IMR-90 (cell line): ENCODE data around the gene FGD3.

Experiments used
- BHLHE40 ChIP-seq: fragments of 150-350 bp; IDR thresholded peaks from 2 replicates; pipeline ENCODE4 v1.6.1; 2016; ENCODE audit warnings: mild to moderate bottlenecking, low read depth, low read length
- CEBPB ChIP-seq: IDR thresholded peaks from 2 replicates; pipeline ENCODE4 v1.6.1; 2012; ENCODE audit warnings: low read depth, low read length, improper control_type of control experiment
- CHD1 ChIP-seq: IDR thresholded peaks from 2 replicates; pipeline ENCODE4 v1.6.1; 2012; ENCODE audit warnings: low read depth, low read length, improper control_type of control experiment
- MAZ ChIP-seq: IDR thresholded peaks from 2 replicates; pipeline ENCODE4 v1.6.1; 2012; ENCODE audit warnings: low read depth, mild to moderate bottlenecking, low read length, improper control_type of control experiment, moderate library complexity, borderline replicate concordance
- MXI1 ChIP-seq: IDR thresholded peaks from 2 replicates; pipeline ENCODE4 v1.6.1; 2012; ENCODE audit warnings: low read depth, mild to moderate bottlenecking, low read length, moderate library complexity, borderline replicate concordance
- NFE2L2 ChIP-seq: fragments of 150-350 bp; IDR thresholded peaks from 2 replicates; pipeline ENCODE4 v1.6.1; 2016; ENCODE audit warnings: low read depth, mild to moderate bottlenecking, low read length
- POLR2A ChIP-seq: IDR thresholded peaks from 2 replicates; pipeline ENCODE4 v1.6.1; 2012; ENCODE audit warnings: mild to moderate bottlenecking, low read depth, low read length
- RCOR1 ChIP-seq: IDR thresholded peaks from 2 replicates; pipeline ENCODE4 v1.6.1; 2012; ENCODE audit warnings: mild to moderate bottlenecking, low read length, improper control_type of control experiment; ENCODE audit not compliant: insufficient replicate concordance
- RFX5 ChIP-seq: IDR thresholded peaks from 2 replicates; pipeline ENCODE4 v1.8.0; 2012; ENCODE audit warnings: low read depth, mild to moderate bottlenecking, low read length, moderate library complexity
- SMC3 ChIP-seq: fragments of 150-350 bp; IDR thresholded peaks from 2 replicates; pipeline ENCODE4 v1.6.1; 2016; ENCODE audit warnings: low read depth, mild to moderate bottlenecking, antibody characterized with exemption, low read length, moderate library complexity
- USF2 ChIP-seq: fragments of 150-350 bp; IDR thresholded peaks from 2 replicates; pipeline ENCODE4 v1.6.1; 2017; ENCODE audit warnings: mild to moderate bottlenecking, antibody characterized with exemption, low read length, low read depth
- TF ChIP-seq, protein P1 (sequence below): conservative IDR thresholded peaks from 2 replicates; pipeline ENCODE4 v1.5.1; 2012; ENCODE audit warnings: mild to moderate bottlenecking, low read depth, low read length, improper control_type of control experiment
- TF ChIP-seq, protein P2 (sequence below): fragments of 150-350 bp; IDR thresholded peaks from 2 replicates; pipeline ENCODE4 v1.6.1; 2016; ENCODE audit warnings: low read depth, mild to moderate bottlenecking, low read length, moderate library complexity, borderline replicate concordance

- no peak for TF ChIP-seq CEBPB
- no peak for TF ChIP-seq POLR2A
- TF ChIP-seq, protein P1, sequence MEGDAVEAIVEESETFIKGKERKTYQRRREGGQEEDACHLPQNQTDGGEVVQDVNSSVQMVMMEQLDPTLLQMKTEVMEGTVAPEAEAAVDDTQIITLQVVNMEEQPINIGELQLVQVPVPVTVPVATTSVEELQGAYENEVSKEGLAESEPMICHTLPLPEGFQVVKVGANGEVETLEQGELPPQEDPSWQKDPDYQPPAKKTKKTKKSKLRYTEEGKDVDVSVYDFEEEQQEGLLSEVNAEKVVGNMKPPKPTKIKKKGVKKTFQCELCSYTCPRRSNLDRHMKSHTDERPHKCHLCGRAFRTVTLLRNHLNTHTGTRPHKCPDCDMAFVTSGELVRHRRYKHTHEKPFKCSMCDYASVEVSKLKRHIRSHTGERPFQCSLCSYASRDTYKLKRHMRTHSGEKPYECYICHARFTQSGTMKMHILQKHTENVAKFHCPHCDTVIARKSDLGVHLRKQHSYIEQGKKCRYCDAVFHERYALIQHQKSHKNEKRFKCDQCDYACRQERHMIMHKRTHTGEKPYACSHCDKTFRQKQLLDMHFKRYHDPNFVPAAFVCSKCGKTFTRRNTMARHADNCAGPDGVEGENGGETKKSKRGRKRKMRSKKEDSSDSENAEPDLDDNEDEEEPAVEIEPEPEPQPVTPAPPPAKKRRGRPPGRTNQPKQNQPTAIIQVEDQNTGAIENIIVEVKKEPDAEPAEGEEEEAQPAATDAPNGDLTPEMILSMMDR = no peak
- no peak for TF ChIP-seq RCOR1
- TF ChIP-seq RFX5 = no peak
- no peak for TF ChIP-seq BHLHE40
- no peak for TF ChIP-seq CHD1
- no peak for TF ChIP-seq USF2
- TF ChIP-seq, protein P2, sequence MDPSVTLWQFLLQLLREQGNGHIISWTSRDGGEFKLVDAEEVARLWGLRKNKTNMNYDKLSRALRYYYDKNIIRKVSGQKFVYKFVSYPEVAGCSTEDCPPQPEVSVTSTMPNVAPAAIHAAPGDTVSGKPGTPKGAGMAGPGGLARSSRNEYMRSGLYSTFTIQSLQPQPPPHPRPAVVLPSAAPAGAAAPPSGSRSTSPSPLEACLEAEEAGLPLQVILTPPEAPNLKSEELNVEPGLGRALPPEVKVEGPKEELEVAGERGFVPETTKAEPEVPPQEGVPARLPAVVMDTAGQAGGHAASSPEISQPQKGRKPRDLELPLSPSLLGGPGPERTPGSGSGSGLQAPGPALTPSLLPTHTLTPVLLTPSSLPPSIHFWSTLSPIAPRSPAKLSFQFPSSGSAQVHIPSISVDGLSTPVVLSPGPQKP = no peak
- TF ChIP-seq NFE2L2 = no peak
- no peak for TF ChIP-seq SMC3
- TF ChIP-seq MXI1 = no peak
- no peak for TF ChIP-seq MAZ
Measured at GRCh38 chr9:92962846-92963245, 15.5 kb downstream of the FGD3 start.
